Stimulated activated naive B cell treated with anti-CD40 and anti-IgM and Interleukin-4, amounts not matched to agents 10 μg/mL and 1 μg/mL and 100 μg/mL, for 72 hours (primary cell): Measurements from ENCODE around the gene UBXN10.
A peak's percentile ranks its signal among the peaks of the same experiment; 100 is the strongest.
"Not testable (repeated sequence)": the region's sequence is repeated elsewhere in the genome, so short reads cannot be mapped to it uniquely, and the experiment has no call there.

ENCODE experiments used
- ATAC-seq, 2 donors: fragments of 150-1000 bp; cut with Tn5 transposase; replicated peaks; 2 replicates each; pipeline ENCODE4 v1.10.0; 2021; ENCODE audit warnings: moderate library complexity in 1 of 2
- DNase-seq: peaks from one replicate; pipeline ENCODE4 v3.0.0; 2021
- H3K27ac Mint-ChIP-seq: one replicate; pipeline ENCODE4 v1.8.0; 2022; ENCODE audit warnings: mild to moderate bottlenecking, mixed read lengths
- H3K27me3 Mint-ChIP-seq, 2 donors: one replicate each; pipeline ENCODE4 v1.8.0; 2022; ENCODE audit warnings: mixed read lengths in 2 of 2
- H3K36me3 Mint-ChIP-seq, 2 donors: one replicate each; pipeline ENCODE4 v1.8.0; 2022; ENCODE audit warnings: mixed read lengths in 2 of 2, mild to moderate bottlenecking in 1 of 2
- H3K4me1 Mint-ChIP-seq, 2 donors: one replicate each; pipeline ENCODE4 v1.8.0; 2022; ENCODE audit warnings: mixed read lengths in 2 of 2, mild to moderate bottlenecking in 1 of 2
- H3K4me3 Mint-ChIP-seq, 2 donors: one replicate each; pipeline ENCODE4 v1.8.0; 2022; ENCODE audit warnings: mild to moderate bottlenecking in 2 of 2, mixed read lengths in 2 of 2, moderate library complexity in 1 of 2
- H3K9me3 Mint-ChIP-seq, 2 donors: one replicate each; pipeline ENCODE4 v1.8.0; 2022; ENCODE audit warnings: mixed read lengths in 2 of 2, mild to moderate bottlenecking in 1 of 2

The UBXN10 gene

DNA sequence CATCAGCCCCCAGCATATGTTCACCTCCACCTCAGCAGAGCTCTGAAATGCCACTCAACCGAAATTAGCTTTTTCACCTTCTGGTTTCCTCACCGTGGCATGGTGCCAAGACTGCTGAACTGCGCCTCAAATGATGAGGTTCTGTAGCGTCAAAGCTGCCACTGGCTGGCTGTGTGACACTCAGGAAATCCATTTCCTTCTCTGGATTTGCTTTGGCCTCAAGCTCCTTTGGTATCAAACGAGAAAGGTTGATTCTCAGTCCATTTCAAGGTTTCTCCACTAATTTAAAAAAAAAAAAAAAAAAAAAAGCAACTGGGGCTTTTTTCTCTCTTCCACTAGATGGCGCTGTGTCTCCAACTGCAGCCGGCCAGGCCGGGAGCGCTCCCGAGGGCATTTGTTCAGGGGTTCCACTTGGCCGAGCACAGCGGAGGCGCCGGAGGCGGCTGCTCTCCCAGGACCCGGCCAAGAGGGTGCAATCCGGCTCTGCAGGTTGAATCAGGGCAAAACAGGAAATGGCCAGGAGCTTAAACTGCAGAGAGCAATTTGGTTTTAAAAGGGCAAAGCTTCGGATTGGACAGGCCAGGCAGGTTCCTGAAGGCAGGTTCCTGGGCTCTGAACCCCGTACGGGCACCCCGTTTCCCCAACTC, 26.9 kb downstream of the UBXN10 start:
- ATAC-seq, result peak; percentile 92 to 93
- DNase-seq, result peak; percentile 63
- H3K27ac Mint-ChIP-seq, result no peak overlapping the region
- H3K4me3 Mint-ChIP-seq, result peak overlapping the region; percentile 72 to 77
- H3K36me3 Mint-ChIP-seq, result no peaks in the 10 kb centered on the region
- no peaks in the 10 kb centered on the region for H3K9me3 Mint-ChIP-seq
- H3K4me1 Mint-ChIP-seq, result peaks cover 5 to 13% of the 10 kb centered on the region in 2 donors
- peaks cover 18 to 45% of the 10 kb centered on the region in 2 donors for H3K27me3 Mint-ChIP-seq

DNA sequence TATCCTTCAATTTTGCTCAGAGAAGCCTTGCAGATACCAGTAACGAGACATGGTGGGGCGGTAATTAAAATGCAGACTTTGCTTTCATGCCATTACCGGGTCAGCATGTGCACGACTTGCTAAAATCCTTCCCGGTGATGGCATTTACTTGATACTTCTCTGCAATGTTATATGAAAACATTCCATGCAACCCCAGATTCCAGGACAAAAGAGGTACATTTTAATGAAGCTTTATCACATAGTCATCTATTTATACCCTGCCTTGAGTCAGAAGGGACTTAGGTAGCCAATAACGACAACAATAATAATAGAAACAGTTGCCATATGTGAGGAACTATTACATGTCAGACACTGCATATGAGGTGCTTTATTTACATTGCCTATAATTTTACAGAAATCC, 29.8 kb downstream of the UBXN10 start:
- Mint-ChIP-seq H3K27me3 (peaks cover 9 to 29% of the 10 kb centered on the region in 2 donors), H3K27ac (no peak overlapping the region), H3K4me1 (peaks cover 5 to 13% of the 10 kb centered on the region in 2 donors), H3K9me3 (no peaks in the 10 kb centered on the region), H3K36me3 (no peaks in the 10 kb centered on the region), H3K4me3 (no peak overlapping the region)
- DNase-seq, result no peak
- ATAC-seq, result no peak

DNA sequence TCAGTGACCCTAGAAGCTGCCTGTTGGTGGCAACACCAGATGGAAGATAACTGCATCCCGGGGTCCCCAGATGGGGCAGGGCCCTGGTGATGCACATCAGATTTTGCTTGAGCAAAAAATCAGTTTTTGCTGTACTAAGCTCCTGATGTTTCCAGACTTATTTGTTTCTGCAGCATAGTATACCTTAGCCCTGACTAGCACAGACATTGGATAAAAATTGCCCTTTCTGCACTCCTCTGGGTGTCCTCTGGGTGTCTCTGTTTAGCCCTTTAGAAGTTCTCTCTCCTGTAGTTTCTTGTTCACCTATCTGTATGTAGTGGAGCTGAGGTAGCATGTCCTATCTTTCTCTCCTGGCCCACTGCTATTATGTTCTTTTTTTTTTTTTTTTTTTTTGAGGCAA, 30.7 kb downstream of the UBXN10 start:
- peak; percentile 61 to 70 for ATAC-seq
- no peak for DNase-seq
- peaks cover 5 to 32% of the 10 kb centered on the region in 2 donors for H3K27me3 Mint-ChIP-seq
- H3K27ac Mint-ChIP-seq, result no peak overlapping the region
- no peak overlapping the region for H3K4me3 Mint-ChIP-seq
- peaks cover 5 to 13% of the 10 kb centered on the region in 2 donors for H3K4me1 Mint-ChIP-seq
- H3K36me3 Mint-ChIP-seq, result no peaks in the 10 kb centered on the region
- no peaks in the 10 kb centered on the region for H3K9me3 Mint-ChIP-seq

DNA sequence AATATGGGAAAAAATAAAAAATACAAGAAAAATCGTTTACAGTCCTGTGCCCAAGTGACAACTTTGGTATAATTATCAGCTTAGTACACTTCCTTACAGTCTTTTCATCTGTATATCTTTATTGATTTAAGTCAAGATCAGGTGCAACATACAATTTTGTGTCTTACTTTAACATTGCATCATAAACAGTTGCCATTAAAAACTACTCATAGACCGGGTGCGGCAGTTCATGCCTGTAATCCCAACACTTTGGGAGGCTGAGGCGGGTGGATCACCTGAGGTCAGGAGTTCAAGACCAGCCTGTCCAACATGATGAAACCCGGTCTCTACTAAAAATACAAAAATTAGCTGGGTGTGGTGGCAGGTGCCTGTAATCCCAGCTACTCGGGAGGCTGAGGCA, 33.2 kb downstream of the UBXN10 start:
- not testable (repeated sequence) for ATAC-seq, H3K36me3 Mint-ChIP-seq, H3K4me3 Mint-ChIP-seq, H3K4me1 Mint-ChIP-seq, H3K27ac Mint-ChIP-seq, H3K9me3 Mint-ChIP-seq, DNase-seq
- peaks cover 26 to 52% of the 10 kb centered on the region in 2 donors for H3K27me3 Mint-ChIP-seq

DNA sequence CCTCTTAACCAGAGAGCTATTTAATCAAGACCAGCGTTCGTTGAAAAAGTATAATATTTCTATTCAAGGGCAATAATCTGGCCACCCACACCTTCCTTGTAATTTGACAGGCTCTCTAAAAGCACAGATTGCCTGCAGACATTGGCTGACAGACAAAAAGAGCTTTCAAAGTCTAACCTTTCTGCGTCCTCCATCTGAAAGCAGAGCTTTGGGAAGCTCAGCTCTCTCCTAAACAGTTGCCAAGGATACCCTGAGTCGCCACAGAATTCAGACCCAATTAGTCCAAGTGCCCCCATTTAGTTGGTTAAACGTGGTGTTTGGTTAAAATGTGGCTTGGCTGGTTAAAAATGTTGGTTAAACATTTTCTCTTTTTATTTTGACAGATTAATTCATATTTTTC, 34.1 kb downstream of the UBXN10 start:
- Mint-ChIP-seq H3K36me3 (no peaks in the 10 kb centered on the region), H3K9me3 (no peaks in the 10 kb centered on the region), H3K4me1 (no peaks in the 10 kb centered on the region), H3K27me3 (peaks cover 31 to 54% of the 10 kb centered on the region in 2 donors), H3K27ac (no peak overlapping the region), H3K4me3 (no peak overlapping the region)
- DNase-seq (no peak), ATAC-seq (no peak)

DNA sequence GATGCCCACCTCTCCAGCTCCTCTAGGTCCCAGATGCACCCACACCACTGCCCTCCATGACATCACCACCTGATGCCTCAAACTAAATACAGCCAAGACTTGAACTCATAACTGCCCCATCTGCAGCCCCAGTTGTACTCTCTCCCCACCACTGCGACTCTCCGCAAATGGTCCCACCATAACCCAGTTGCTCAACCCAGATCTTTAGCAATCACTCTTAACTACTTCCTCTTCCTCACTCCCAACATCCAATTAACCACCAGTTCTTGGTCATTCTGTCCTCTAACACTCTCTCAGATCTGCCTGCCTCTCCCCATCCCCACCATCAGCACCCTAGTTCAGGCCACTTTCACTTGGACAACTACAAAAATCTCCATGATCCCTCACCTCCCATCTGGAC, 37.2 kb downstream of the UBXN10 start:
- ATAC-seq, result no peak
- Mint-ChIP-seq H3K9me3 (peaks cover 1 to 3% of the 10 kb centered on the region in 2 donors), H3K27ac (no peak overlapping the region), H3K27me3 (peaks cover 50 to 62% of the 10 kb centered on the region in 2 donors), H3K4me3 (no peak overlapping the region), H3K36me3 (no peaks in the 10 kb centered on the region), H3K4me1 (no peaks in the 10 kb centered on the region)
- DNase-seq, result no peak

DNA sequence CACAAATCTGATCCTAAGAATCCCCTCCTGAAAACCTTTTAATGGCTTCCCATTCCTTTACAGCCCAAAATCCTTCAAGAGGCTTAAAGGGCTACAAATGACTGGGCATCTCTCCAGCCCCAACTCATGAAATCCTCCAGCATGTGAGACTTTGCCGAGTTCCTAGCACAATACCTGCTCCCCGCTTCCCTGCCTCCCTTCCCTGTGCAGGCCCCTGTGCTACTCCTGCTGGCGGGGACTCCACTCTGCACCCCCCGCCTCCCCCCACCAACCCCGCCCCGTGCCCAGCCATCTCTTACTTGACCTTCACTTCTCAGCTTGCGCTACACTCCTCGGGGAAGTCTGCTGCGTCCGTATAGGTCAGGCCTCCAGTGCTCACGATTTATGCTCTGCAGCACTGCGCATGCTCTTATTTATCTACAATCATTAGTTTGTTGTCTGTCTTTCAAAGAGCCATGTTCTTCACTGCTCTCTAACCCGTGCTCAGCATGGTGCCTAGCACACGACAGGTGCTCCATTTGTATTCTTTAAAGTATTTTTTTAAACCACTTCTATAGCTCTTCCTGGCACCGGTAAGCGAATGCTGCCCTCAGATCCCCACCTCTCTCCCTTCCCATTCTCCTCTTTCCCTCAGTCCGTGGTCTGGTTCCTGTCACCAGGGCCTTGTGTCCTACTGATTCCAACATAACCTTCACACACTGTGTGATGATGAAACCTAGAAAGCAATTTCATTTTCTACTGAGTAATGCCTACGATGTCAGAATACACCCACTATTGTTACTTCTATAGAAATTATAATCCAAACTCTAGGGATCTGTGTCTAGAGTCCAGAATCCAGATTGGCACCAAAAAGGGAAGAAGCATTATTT, 37.9 kb downstream of the UBXN10 start:
- H3K4me3 Mint-ChIP-seq, result no peak overlapping the region
- H3K27ac Mint-ChIP-seq, result no peak overlapping the region
- H3K9me3 Mint-ChIP-seq, result peaks cover 1 to 3% of the 10 kb centered on the region in 2 donors
- ATAC-seq, result no peak
- no peaks in the 10 kb centered on the region for H3K36me3 Mint-ChIP-seq
- no peak for DNase-seq
- no peaks in the 10 kb centered on the region for H3K4me1 Mint-ChIP-seq
- peaks cover 56 to 69% of the 10 kb centered on the region in 2 donors for H3K27me3 Mint-ChIP-seq

DNA sequence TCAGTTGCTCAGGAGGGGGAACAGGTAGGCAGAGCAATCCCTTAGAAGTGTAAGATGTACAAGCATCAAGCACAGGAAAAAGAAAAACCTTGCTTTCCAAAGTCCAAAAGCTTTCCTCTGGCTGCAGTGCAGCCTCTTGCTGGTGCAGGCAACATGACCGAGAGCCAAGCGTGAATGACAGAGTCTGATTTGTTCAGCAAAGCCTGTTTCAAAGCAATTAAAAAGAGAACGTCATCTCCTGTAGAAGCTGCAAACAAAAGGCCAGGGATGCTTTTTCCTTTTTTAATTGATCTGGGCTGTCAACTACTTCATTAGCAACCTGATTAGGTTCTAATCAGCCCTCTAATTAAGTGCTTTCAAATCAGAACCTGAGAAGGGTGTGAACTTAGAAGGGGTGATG, 38.6 kb downstream of the UBXN10 start:
- no peaks in the 10 kb centered on the region for H3K36me3 Mint-ChIP-seq
- H3K27ac Mint-ChIP-seq, result no peak overlapping the region
- H3K27me3 Mint-ChIP-seq, result peaks cover 58 to 73% of the 10 kb centered on the region in 2 donors
- peaks cover 1 to 3% of the 10 kb centered on the region in 2 donors for H3K9me3 Mint-ChIP-seq
- H3K4me1 Mint-ChIP-seq, result no peaks in the 10 kb centered on the region
- H3K4me3 Mint-ChIP-seq, result no peak overlapping the region
- DNase-seq (no peak), ATAC-seq (no peak)

DNA sequence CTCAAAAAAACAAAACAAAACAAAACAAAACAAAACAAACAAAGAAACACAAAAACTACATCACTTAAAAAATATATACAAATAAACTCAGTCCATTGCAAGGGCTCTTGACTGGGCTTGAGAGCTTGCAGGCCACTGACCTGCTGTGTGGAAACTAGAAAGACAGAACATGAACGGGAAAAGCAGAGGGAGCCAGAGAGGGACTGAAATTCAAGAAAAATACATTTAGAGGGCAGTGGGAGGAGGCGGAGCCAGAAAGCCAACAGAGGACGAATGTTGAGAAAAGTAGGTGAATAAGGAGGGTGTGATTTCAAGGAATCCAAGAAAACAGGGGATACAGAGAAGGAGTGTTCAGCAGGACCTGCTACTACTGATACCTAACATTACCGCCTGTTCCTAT, 41.8 kb downstream of the UBXN10 start:
- no peak overlapping the region for H3K27ac Mint-ChIP-seq
- ATAC-seq (no peak), DNase-seq (no peak)
- no peak overlapping the region for H3K4me3 Mint-ChIP-seq
- peaks cover 1 to 3% of the 10 kb centered on the region in 2 donors for H3K9me3 Mint-ChIP-seq
- no peaks in the 10 kb centered on the region for H3K4me1 Mint-ChIP-seq
- H3K36me3 Mint-ChIP-seq, result no peaks in the 10 kb centered on the region
- peaks cover 61 to 76% of the 10 kb centered on the region in 2 donors for H3K27me3 Mint-ChIP-seq

DNA sequence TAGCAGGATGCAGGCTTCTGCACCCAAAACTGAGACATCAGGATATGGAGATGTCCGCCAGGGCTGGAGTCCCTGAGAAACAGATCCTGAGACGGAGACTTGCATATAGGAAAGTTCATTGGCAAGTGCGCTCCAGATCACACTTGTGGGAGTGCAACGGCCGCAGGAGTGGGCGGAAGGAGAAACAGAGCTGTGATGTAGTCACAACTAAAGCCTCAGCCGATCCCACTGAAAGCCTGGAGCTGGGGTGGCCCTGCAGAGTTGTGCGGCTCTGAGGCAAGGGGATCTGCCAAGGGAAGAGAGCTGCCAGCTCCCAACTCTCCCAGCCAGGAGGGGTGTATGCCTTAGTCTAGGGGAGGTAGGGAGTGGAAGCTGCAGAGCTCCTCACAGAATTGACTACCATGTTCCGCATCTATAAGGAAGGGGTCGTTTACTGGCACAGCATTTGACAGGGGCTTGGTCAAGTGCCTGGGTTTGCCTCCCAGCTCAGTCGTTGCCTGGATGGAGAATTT, 42.5 kb downstream of the UBXN10 start:
- H3K9me3 Mint-ChIP-seq, result peaks cover 1 to 3% of the 10 kb centered on the region in 2 donors
- no peaks in the 10 kb centered on the region for H3K36me3 Mint-ChIP-seq
- H3K27ac Mint-ChIP-seq, result peak overlapping the region; percentile 52
- DNase-seq (no peak), ATAC-seq (no peak)
- H3K27me3 Mint-ChIP-seq, result peaks cover 61 to 76% of the 10 kb centered on the region in 2 donors
- no peak overlapping the region for H3K4me3 Mint-ChIP-seq
- H3K4me1 Mint-ChIP-seq, result no peaks in the 10 kb centered on the region

DNA sequence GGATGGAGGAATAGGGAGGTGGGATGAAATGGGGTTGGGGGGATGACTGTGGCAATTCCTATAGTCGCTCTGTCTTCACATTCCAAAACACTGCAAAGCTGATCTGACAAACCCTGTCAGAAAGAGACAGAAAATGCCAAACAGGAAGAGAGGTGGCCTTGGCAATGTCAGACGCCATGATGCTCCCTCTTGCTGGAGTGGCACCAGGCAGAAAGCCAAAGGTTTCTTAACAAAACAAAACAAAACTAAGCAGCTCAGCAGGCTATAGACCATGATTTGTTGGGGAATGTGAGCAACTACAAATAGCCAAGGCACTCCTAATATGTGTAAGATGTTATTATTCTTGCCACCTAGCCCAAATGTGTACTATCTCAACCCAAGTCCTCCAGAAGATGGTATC, 43.3 kb downstream of the UBXN10 start:
- Mint-ChIP-seq H3K9me3 (peaks cover 1 to 3% of the 10 kb centered on the region in 2 donors), H3K27me3 (peaks cover 61 to 76% of the 10 kb centered on the region in 2 donors), H3K4me1 (no peaks in the 10 kb centered on the region), H3K4me3 (no peak overlapping the region), H3K36me3 (no peaks in the 10 kb centered on the region), H3K27ac (no peak overlapping the region)
- no peak for ATAC-seq
- DNase-seq, result no peak

DNA sequence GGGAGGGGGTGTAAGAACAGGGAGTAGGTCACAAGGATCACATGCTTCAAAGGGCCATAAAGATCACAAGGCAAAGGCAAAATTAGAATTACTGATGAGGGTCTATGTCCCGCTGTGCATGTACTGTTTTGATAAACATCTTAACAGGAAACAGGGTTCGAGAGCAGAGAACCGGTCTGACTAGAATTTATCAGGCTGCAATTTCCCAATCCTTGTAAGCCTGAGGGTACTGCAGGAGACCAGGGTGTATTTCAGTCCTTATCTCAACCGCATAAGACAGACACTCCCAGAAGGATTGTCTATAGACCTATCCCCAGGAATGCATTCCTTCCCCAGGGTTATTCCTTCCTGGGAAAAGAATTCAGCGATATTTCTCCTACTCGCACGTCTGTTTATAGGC, 46.7 kb downstream of the UBXN10 start:
- DNase-seq, H3K4me1 Mint-ChIP-seq, H3K4me3 Mint-ChIP-seq, ATAC-seq, H3K9me3 Mint-ChIP-seq, H3K27ac Mint-ChIP-seq, H3K36me3 Mint-ChIP-seq: not testable (repeated sequence)
- peaks cover 58 to 81% of the 10 kb centered on the region in 2 donors for H3K27me3 Mint-ChIP-seq

DNA sequence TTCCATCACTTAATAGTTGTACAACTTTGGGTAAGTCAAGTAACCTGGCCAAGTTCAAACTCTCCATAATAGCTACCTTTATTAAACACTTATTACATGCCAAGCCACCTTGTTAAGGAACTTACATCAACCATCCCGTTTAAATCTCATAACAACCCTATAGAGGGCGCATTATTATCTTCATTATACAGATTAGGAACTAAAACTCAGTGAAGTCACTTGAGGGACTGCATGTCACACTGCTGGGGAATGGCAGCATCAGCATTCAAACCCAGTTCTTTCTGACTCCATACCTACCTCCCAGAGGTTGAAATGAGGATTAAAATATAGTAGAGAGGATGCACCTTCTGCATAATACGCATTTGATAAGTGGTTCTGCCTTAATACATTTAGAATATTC, 47.5 kb downstream of the UBXN10 start:
- peak; percentile 71 to 73 for ATAC-seq
- no peaks in the 10 kb centered on the region for H3K4me1 Mint-ChIP-seq
- peaks cover 52 to 72% of the 10 kb centered on the region in 2 donors for H3K27me3 Mint-ChIP-seq
- no peak for DNase-seq
- no peaks in the 10 kb centered on the region for H3K9me3 Mint-ChIP-seq
- H3K4me3 Mint-ChIP-seq, result no peak overlapping the region
- no peak overlapping the region for H3K27ac Mint-ChIP-seq
- H3K36me3 Mint-ChIP-seq, result no peaks in the 10 kb centered on the region

DNA sequence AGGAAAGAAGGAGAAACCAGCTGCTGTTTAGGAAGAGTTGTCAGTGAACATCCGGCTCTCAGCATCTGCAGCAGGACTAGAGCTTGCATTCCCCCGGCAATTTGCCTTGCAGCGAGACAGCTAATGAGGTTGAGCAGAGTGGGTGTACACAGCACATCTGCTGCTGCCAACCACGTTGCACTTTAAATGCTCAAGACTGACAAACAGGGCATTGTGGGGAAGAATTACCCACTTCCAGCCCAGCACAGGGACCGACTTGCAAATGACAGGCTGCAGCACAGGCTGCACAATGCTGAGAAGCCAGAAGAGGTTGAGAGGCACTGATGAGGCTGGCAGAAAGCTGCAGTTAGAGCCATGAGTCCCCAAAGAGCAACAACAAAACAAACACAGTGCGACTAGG, 48.0 kb downstream of the UBXN10 start:
- Mint-ChIP-seq H3K27me3 (peaks cover 47 to 68% of the 10 kb centered on the region in 2 donors), H3K27ac (no peak overlapping the region), H3K36me3 (peaks cover 0 to 2% of the 10 kb centered on the region in 2 donors), H3K4me3 (no peak overlapping the region), H3K9me3 (no peaks in the 10 kb centered on the region), H3K4me1 (no peaks in the 10 kb centered on the region)
- ATAC-seq (no peak), DNase-seq (no peak)
